ENCODE results near the gene HIPK2. TPM values are rescaled to one million over a fixed set of nuclear protein-coding genes. Genes with fewer than 3 reads are reported as not detected.
A peak's percentile ranks its signal among the peaks of the same experiment; 100 is the strongest.

The HIPK2 gene
- total RNA-seq, 1 donor, result 28.8 TPM

GRCh38 chr7:139774376-139774775, 3.4 kb downstream of the HIPK2 start:
- TF ChIP-seq CTCF (IDR thresholded peaks at IDR 0.05; ENCODE audit: insufficient read depth, low read length), result no peak
- H3K4me3 ChIP-seq (ENCODE audit: low read depth, low read length), result no peak overlapping the region
- peak; percentile 75 for DNase-seq (ENCODE audit: low read depth)

- H3K4me3 ChIP-seq (ENCODE audit: low read depth, low read length), result no peak overlapping the region
- TF ChIP-seq CTCF (IDR thresholded peaks at IDR 0.05; ENCODE audit: insufficient read depth, low read length), result no peak
- DNase-seq (ENCODE audit: low read depth), result no peak
Observed at GRCh38 chr7:139773371-139773770, 4.4 kb downstream of the HIPK2 start.

GRCh38 chr7:139772873-139773272, 4.9 kb downstream of the HIPK2 start:
- no peak for TF ChIP-seq CTCF (IDR thresholded peaks at IDR 0.05; ENCODE audit: insufficient read depth, low read length)

GRCh38 chr7:139772115-139772514, 5.7 kb downstream of the HIPK2 start:
- no peak for DNase-seq (ENCODE audit: low read depth)
- no peak overlapping the region for H3K4me3 ChIP-seq (ENCODE audit: low read depth, low read length)
- TF ChIP-seq CTCF (IDR thresholded peaks at IDR 0.05; ENCODE audit: insufficient read depth, low read length), result no peak

More at GRCh38 chr7:139772873-139773272, 4.9 kb downstream of the HIPK2 start:
- H3K4me3 ChIP-seq (ENCODE audit: low read depth, low read length), result no peak overlapping the region
- no peak for DNase-seq (ENCODE audit: low read depth)

GRCh38 chr7:139771001-139771956, 6.5 kb downstream of the HIPK2 start:
- peak; percentile 71 for DNase-seq (ENCODE audit: low read depth)
- no peak for TF ChIP-seq CTCF (IDR thresholded peaks at IDR 0.05; ENCODE audit: insufficient read depth, low read length)
- H3K4me3 ChIP-seq (ENCODE audit: low read depth, low read length), result no peak overlapping the region

- TF ChIP-seq CTCF (IDR thresholded peaks at IDR 0.05; ENCODE audit: insufficient read depth, low read length), result no peak
- H3K4me3 ChIP-seq (ENCODE audit: low read depth, low read length), result no peak overlapping the region
- no peak for DNase-seq (ENCODE audit: low read depth)
Observed at GRCh38 chr7:139769761-139770160, 8.0 kb downstream of the HIPK2 start.
